GM23248 (cell line): ENCODE results near the gene SLC13A3.

ENCODE experiments used
- EZH2 ChIP-seq: fragments of 200-600 bp; sonication (generic); IDR thresholded peaks from 2 replicates; pipeline ENCODE4 v1.6.1; 2018; ENCODE audit warnings: antibody characterized with exemption, mild to moderate bottlenecking; ENCODE audit not compliant: insufficient read depth, poor library complexity, severe bottlenecking
- EZH2phosphoT487 ChIP-seq: fragments of 200-600 bp; sonication (generic); IDR thresholded peaks from 2 replicates; pipeline ENCODE4 v1.6.1; 2018; ENCODE audit warnings: antibody characterized with exemption, moderate library complexity, mild to moderate bottlenecking, low read depth; ENCODE audit not compliant: insufficient read depth

GRCh38 chr20:46648903-46649649 is 2.2 kb downstream of the SLC13A3 start:
- TF ChIP-seq EZH2phosphoT487 (no peak), EZH2 (no peak)
